Measurements from ENCODE around the gene LINS1. TPM values are rescaled to one million over a fixed set of nuclear protein-coding genes. Genes with fewer than 3 reads are reported as not detected.

Gene LINS1
- total RNA-seq (10 to 100 TPM in 1 of 10 donors, 1 to 10 TPM in 9; 5.4 to 12.2 (median 7.3) TPM), polyA plus RNA-seq (1 to 10 TPM; 4.7 to 5.0 TPM)
- long read RNA-seq, donor 1, full-length matches to known transcripts: 2 of 9 reads
- long read RNA-seq, donor 1, partial matches to known transcripts: 2 of 9 reads
- long read RNA-seq, donor 1, other reads (novel, unspliced or antisense): 5 of 9 reads
- long read RNA-seq, donor 2, full-length matches to known transcripts: 1 of 3 reads
- long read RNA-seq, donor 2, partial matches to known transcripts: 0 of 3 reads
- long read RNA-seq, donor 2, other reads (novel, unspliced or antisense): 2 of 3 reads
- long read RNA-seq, donor 3, full-length matches to known transcripts: 2 of 9 reads
- long read RNA-seq, donor 3, partial matches to known transcripts: 0 of 9 reads
- long read RNA-seq, donor 3, other reads (novel, unspliced or antisense): 7 of 9 reads

- no peaks in the 10 kb centered on the region for H3K27me3 ChIP-seq
- peak within 1 kb of the TSS; percentile 63 to 100 (median 84) for H3K4me3 ChIP-seq
- H3K9me3 ChIP-seq: no peaks in the 10 kb centered on the region
- WGBS, 2 donors: 0% methylated on average over 51 of the region's 51 CpGs
- peaks cover 0 to 27% (median under 1%) of the 10 kb centered on the region in 9 donors for H3K36me3 ChIP-seq
- intact Hi-C loops (cut with DNase I): loop anchor here in 2 of 10 donors (1.0 to 10.0 kb wide), 3 partner anchors 252 to 677 kb away; partner anchors contain the start of gene ADAMTS17 (in 1 of the 2)
- DNase-seq (peak; percentile 100), ATAC-seq (peak; percentile 97 to 99 (median 99))
- peaks cover 3 to 47% (median 37%) of the 10 kb centered on the region in 9 donors for H3K4me1 ChIP-seq
- peak in 1 of 9 donors; percentile 10 for TF ChIP-seq CTCF (IDR thresholded peaks at IDR 0.05)
- H3K27ac ChIP-seq: peak within 1 kb of the TSS; percentile 2 to 92 (median 88)
Observed at GRCh38 chr15:100602064-100602822, at the start of gene LINS1, which contains the start of gene ASB7. Gene LINS1 (minus strand): TSS chr15:100602184. CDS start chr15:100580842, 21,342 bp downstream. Gene ASB7 (plus strand): TSS chr15:100602589. CDS start chr15:100612217, 9,628 bp downstream.

- TF ChIP-seq CTCF (IDR thresholded peaks at IDR 0.05): no peak
- no peaks in the 10 kb centered on the region for H3K9me3 ChIP-seq
- 77 to 78% methylated on average over 5 of the region's 5 CpGs for WGBS, 2 donors
- H3K4me1 ChIP-seq: peaks cover 0 to 9% (median 0%) of the 10 kb centered on the region in 9 donors
- no peak overlapping the region for H3K27ac ChIP-seq
- peaks cover 0 to 37% (median 0%) of the 10 kb centered on the region in 9 donors for H3K36me3 ChIP-seq
- no peak for DNase-seq
- no peak overlapping the region for H3K4me3 ChIP-seq
- intact Hi-C loops (cut with DNase I): no loop called here
- peak in 7 of 8 donors; percentile 38 to 79 (median 65) for ATAC-seq
- H3K27me3 ChIP-seq: no peaks in the 10 kb centered on the region
Observed at GRCh38 chr15:100651253-100651652, 49.3 kb upstream of the LINS1 start.

- Histone ChIP-seq H3K4me3 (no peak overlapping the region), H3K27ac (no peak overlapping the region), H3K9me3 (no peaks in the 10 kb centered on the region), H3K27me3 (no peaks in the 10 kb centered on the region), H3K4me1 (peaks cover 0 to 9% (median 0%) of the 10 kb centered on the region in 9 donors), H3K36me3 (peaks cover 0 to 37% (median 0%) of the 10 kb centered on the region in 9 donors)
- intact Hi-C loops (cut with DNase I): no loop called here
- no peak for ATAC-seq
- 78 to 82% methylated on average over 1 of the region's 1 CpG for WGBS, 2 donors
- TF ChIP-seq CTCF (IDR thresholded peaks at IDR 0.05): no peak
- no peak for DNase-seq
Observed at GRCh38 chr15:100650685-100651084, 48.7 kb upstream of the LINS1 start.

GRCh38 chr15:100648951-100649350 is 47.0 kb upstream of the LINS1 start:
- ATAC-seq (no peak), DNase-seq (no peak)
- no peak overlapping the region for H3K4me3 ChIP-seq
- H3K4me1 ChIP-seq: peaks cover 0 to 8% (median 0%) of the 10 kb centered on the region in 9 donors
- H3K9me3 ChIP-seq: no peaks in the 10 kb centered on the region
- intact Hi-C loops (cut with DNase I): no loop called here
- WGBS, 2 donors: 93 to 94% methylated on average over 8 of the region's 8 CpGs
- no peaks in the 10 kb centered on the region for H3K27me3 ChIP-seq
- TF ChIP-seq CTCF (IDR thresholded peaks at IDR 0.05): no peak
- H3K36me3 ChIP-seq: peaks cover 0 to 37% (median 0%) of the 10 kb centered on the region in 9 donors
- H3K27ac ChIP-seq: no peak overlapping the region
